SW480 (cell line): ENCODE measurements around the gene TIPARP.

Experiments
- DNase-seq: peaks from one replicate; pipeline ENCODE4 v3.0.0-alpha.2; 2016; ENCODE audit warnings: low spot score

TIPARP gene

GRCh38 chr3:156676768-156677479 lies 2.5 kb downstream of the TIPARP start:
- peak; percentile 30 for DNase-seq

- no peak for DNase-seq
These were observed 3.1 kb downstream of the TIPARP start for GRCh38 chr3:156677536-156677935.

- no peak for DNase-seq
These were observed 3.8 kb downstream of the TIPARP start for GRCh38 chr3:156678197-156678596.

- DNase-seq: no peak
These were observed 6.0 kb downstream of the TIPARP start for GRCh38 chr3:156680243-156680914.

GRCh38 chr3:156681002-156681401 lies 6.6 kb downstream of the TIPARP start:
- DNase-seq: peak; percentile 60

GRCh38 chr3:156682501-156682900 lies 8.1 kb downstream of the TIPARP start:
- no peak for DNase-seq

GRCh38 chr3:156682963-156683362 lies 8.6 kb downstream of the TIPARP start:
- no peak for DNase-seq

GRCh38 chr3:156685198-156685597 lies 10.8 kb downstream of the TIPARP start:
- no peak for DNase-seq

GRCh38 chr3:156685752-156686151 lies 11.4 kb downstream of the TIPARP start:
- DNase-seq: no peak

- no peak for DNase-seq
These were observed 12.6 kb downstream of the TIPARP start for GRCh38 chr3:156687023-156687422.

GRCh38 chr3:156688632-156689452 lies 14.5 kb downstream of the TIPARP start:
- no peak for DNase-seq

- DNase-seq: no peak
These were observed 15.2 kb downstream of the TIPARP start for GRCh38 chr3:156689608-156690007.

- DNase-seq: no peak
These were observed 17.5 kb downstream of the TIPARP start for GRCh38 chr3:156691920-156692319.

- DNase-seq: no peak
These were observed 18.8 kb downstream of the TIPARP start for GRCh38 chr3:156693166-156693565.

GRCh38 chr3:156694536-156694935 lies 20.1 kb downstream of the TIPARP start:
- DNase-seq: no peak

GRCh38 chr3:156702367-156702766 lies 28.0 kb downstream of the TIPARP start:
- no peak for DNase-seq

- DNase-seq: no peak
These were observed 30.1 kb downstream of the TIPARP start for GRCh38 chr3:156704370-156705036.

GRCh38 chr3:156705761-156706616 lies 31.6 kb downstream of the TIPARP start:
- DNase-seq: no peak

GRCh38 chr3:156707588-156707987 lies 33.2 kb downstream of the TIPARP start:
- DNase-seq: no peak

GRCh38 chr3:156710429-156710828 lies 36.0 kb downstream of the TIPARP start:
- DNase-seq: no peak

- no peak for DNase-seq
These were observed 36.7 kb downstream of the TIPARP start for GRCh38 chr3:156711113-156711512.
